ENCODE data around the gene STYXL2.

The STYXL2 gene

GRCh38 chr1:167136806-167137205 is 42.9 kb downstream of the STYXL2 start:
- no peak for DNase-seq

- DNase-seq = no peak
Observed at GRCh38 chr1:167137332-167137781, 43.5 kb downstream of the STYXL2 start.

GRCh38 chr1:167137793-167138510 is 44.1 kb downstream of the STYXL2 start:
- no peak for DNase-seq

GRCh38 chr1:167138703-167139102 is 44.8 kb downstream of the STYXL2 start:
- DNase-seq = no peak

- no peak for DNase-seq
Observed at GRCh38 chr1:167141963-167142362, 48.1 kb downstream of the STYXL2 start.

All from NK-92 treated with Interleukin-12 subunit alpha and Interleukin-12 subunit beta, amount 100 ng/mL, for 24 hours (cell line).